IMR-90 (cell line): ENCODE measurements around the gene GRIK1. TPM values are rescaled to one million over a fixed set of nuclear protein-coding genes. Genes with fewer than 3 reads are reported as not detected.

Experiments
- ATAC-seq: fragments of 200-7000 bp; cut with Tn5 transposase; 2 replicates; pipeline ENCODE4 v1.9.1; 2020; ENCODE audit warnings: low read depth, mild to moderate bottlenecking, moderate library complexity
- BruUV-seq: library from RNA; stranded (reverse); fragments of 400-500 nt; replicated peaks from 2 replicates; lab custom pipeline; 2021; lab: Mats Ljungman, UMichigan
- CTCF ChIA-PET: fragments of 300-600 bp; formaldehyde crosslinking; extraction: SDS; loops from one replicate; lab custom pipeline; 2021; ENCODE audit warnings: antibody characterized with exemption; lab: Yijun Ruan, JAX
- POLR2A ChIA-PET: fragments of 300-600 bp; sonication (Branson Sonifier 250); formaldehyde crosslinking; loops from one replicate; lab custom pipeline; 2022; ENCODE audit warnings: antibody characterized with exemption; ENCODE audit not compliant: unreplicated experiment; lab: Charles Lee
- DNase-seq: peaks from one replicate; pipeline ENCODE4 v3.0.0; 2013
- H2AFZ ChIP-seq: replicated peaks from 2 replicates; pipeline ENCODE3; 2013; ENCODE audit warnings: low read length, mild to moderate bottlenecking; ENCODE audit not compliant: poor library complexity
- H2AK5ac ChIP-seq: 2 replicates; pipeline ENCODE4 v1.6.1; 2013; ENCODE audit warnings: low read depth, low read length, inconsistent platforms
- H2AK9ac ChIP-seq: replicated peaks from 2 replicates; pipeline ENCODE3; 2013; ENCODE audit warnings: mild to moderate bottlenecking, low read depth, low read length, moderate library complexity; ENCODE audit not compliant: poor library complexity
- H2BK120ac ChIP-seq: 2 replicates; pipeline ENCODE4 v1.6.1; 2013; ENCODE audit warnings: low read depth, low read length, inconsistent platforms
- H2BK15ac ChIP-seq: 3 replicates; pipeline ENCODE4 v1.6.1; 2013; ENCODE audit warnings: low read depth, low read length, inconsistent platforms
- H2BK20ac ChIP-seq: 2 replicates; pipeline ENCODE4 v1.6.1; 2013; ENCODE audit warnings: low read depth, mild to moderate bottlenecking, inconsistent platforms, low read length, moderate library complexity
- H2BK5ac ChIP-seq: 2 replicates; pipeline ENCODE4 v1.6.1; 2013; ENCODE audit warnings: mild to moderate bottlenecking, low read depth, low read length, inconsistent platforms; ENCODE audit not compliant: poor library complexity, severe bottlenecking
- H3K14ac ChIP-seq: replicated peaks from 2 replicates; pipeline ENCODE4 v1.6.1; 2013; ENCODE audit warnings: low read depth, low read length, inconsistent platforms
- H3K18ac ChIP-seq: 2 replicates; pipeline ENCODE4 v1.6.1; 2013; ENCODE audit warnings: low read depth, low read length, control low read depth
- H3K23ac ChIP-seq: 2 replicates; pipeline ENCODE4 v1.6.1; 2013; ENCODE audit warnings: low read depth, low read length, inconsistent platforms
- H3K27ac ChIP-seq: 2 replicates; pipeline ENCODE4 v1.5.1; 2013; ENCODE audit warnings: mild to moderate bottlenecking, control low read depth, low read length; ENCODE audit not compliant: insufficient read depth
- H3K27me3 ChIP-seq: 2 replicates; pipeline ENCODE4 v1.6.1; 2013; ENCODE audit warnings: low read length; ENCODE audit not compliant: control insufficient read depth, insufficient read depth
- H3K36me3 ChIP-seq: 2 replicates; pipeline ENCODE4 v1.6.1; 2013; ENCODE audit warnings: low read length, mixed read lengths; ENCODE audit not compliant: control insufficient read depth, insufficient read depth
- H3K4ac ChIP-seq: 2 replicates; pipeline ENCODE4 v1.6.1; 2013; ENCODE audit warnings: low read depth, low read length, inconsistent platforms
- H3K4me1 ChIP-seq: 2 replicates; pipeline ENCODE4 v1.6.1; 2013; ENCODE audit warnings: low read length, mixed read lengths; ENCODE audit not compliant: control insufficient read depth, insufficient read depth
- H3K4me2 ChIP-seq: 2 replicates; pipeline ENCODE4 v1.6.1; 2013; ENCODE audit warnings: low read depth, mild to moderate bottlenecking, control low read depth, low read length, moderate library complexity
- H3K4me3 ChIP-seq: 2 replicates; pipeline ENCODE4 v1.5.1; 2013; ENCODE audit warnings: low read depth, mild to moderate bottlenecking, control low read depth, low read length, moderate library complexity; ENCODE audit not compliant: insufficient read depth
- H3K56ac ChIP-seq: 2 replicates; pipeline ENCODE4 v1.6.1; 2013; ENCODE audit warnings: low read length, inconsistent platforms; ENCODE audit not compliant: insufficient read depth; ENCODE audit errors: extremely low read depth
- H3K79me1 ChIP-seq, 2 experiments: 2 replicates each; pipeline ENCODE4 v1.6.1; 2013; ENCODE audit warnings: low read length in 2 of 2, inconsistent platforms in 1 of 2, low read depth in 1 of 2
- H3K9ac ChIP-seq: 2 replicates; pipeline ENCODE4 v1.6.1; 2013; ENCODE audit warnings: low read depth, low read length, control low read depth
- H3K9me1 ChIP-seq: 2 replicates; pipeline ENCODE4 v1.6.1; 2013; ENCODE audit warnings: low read length, inconsistent platforms; ENCODE audit not compliant: insufficient read depth
- H3K9me3 ChIP-seq: 2 replicates; pipeline ENCODE4 v1.6.1; 2013; ENCODE audit warnings: low read length; ENCODE audit not compliant: control insufficient read depth, insufficient read depth
- H4K20me1 ChIP-seq: 2 replicates; pipeline ENCODE4 v1.6.1; 2013; ENCODE audit warnings: low read length, inconsistent platforms; ENCODE audit not compliant: insufficient read depth
- H4K5ac ChIP-seq: 2 replicates; pipeline ENCODE4 v1.6.1; 2013; ENCODE audit warnings: mild to moderate bottlenecking, low read depth, low read length, control low read depth
- H4K8ac ChIP-seq, 2 experiments: 2 replicates each; pipeline ENCODE4 v1.6.1; 2013; ENCODE audit warnings: low read depth in 2 of 2, low read length in 2 of 2, control low read depth in 1 of 2, inconsistent platforms in 1 of 2
- H4K91ac ChIP-seq: 2 replicates; pipeline ENCODE4 v1.6.1; 2013; ENCODE audit warnings: low read depth, low read length, inconsistent platforms; ENCODE audit not compliant: insufficient read depth
- BHLHE40 ChIP-seq: fragments of 150-350 bp; IDR thresholded peaks from 2 replicates; pipeline ENCODE4 v1.6.1; 2016; ENCODE audit warnings: mild to moderate bottlenecking, low read depth, low read length
- CEBPB ChIP-seq: IDR thresholded peaks from 2 replicates; pipeline ENCODE4 v1.6.1; 2012; ENCODE audit warnings: low read depth, low read length, improper control_type of control experiment
- CHD1 ChIP-seq: IDR thresholded peaks from 2 replicates; pipeline ENCODE4 v1.6.1; 2012; ENCODE audit warnings: low read depth, low read length, improper control_type of control experiment
- FOS ChIP-seq: fragments of 150-350 bp; IDR thresholded peaks from 2 replicates; pipeline ENCODE4 v1.6.1; 2016; ENCODE audit warnings: low read depth, low read length
- MAFK ChIP-seq: IDR thresholded peaks from 2 replicates; pipeline ENCODE4 v1.6.1; 2012; ENCODE audit warnings: low read depth, low read length, improper control_type of control experiment
- MAZ ChIP-seq: IDR thresholded peaks from 2 replicates; pipeline ENCODE4 v1.6.1; 2012; ENCODE audit warnings: low read depth, mild to moderate bottlenecking, low read length, improper control_type of control experiment, moderate library complexity, borderline replicate concordance
- MXI1 ChIP-seq: IDR thresholded peaks from 2 replicates; pipeline ENCODE4 v1.6.1; 2012; ENCODE audit warnings: low read depth, mild to moderate bottlenecking, low read length, moderate library complexity, borderline replicate concordance
- NFE2L2 ChIP-seq: fragments of 150-350 bp; IDR thresholded peaks from 2 replicates; pipeline ENCODE4 v1.6.1; 2016; ENCODE audit warnings: low read depth, mild to moderate bottlenecking, low read length
- POLR2A ChIP-seq: IDR thresholded peaks from 2 replicates; pipeline ENCODE4 v1.6.1; 2012; ENCODE audit warnings: mild to moderate bottlenecking, low read depth, low read length
- RAD21 ChIP-seq: IDR thresholded peaks from 2 replicates; pipeline ENCODE4 v1.6.1; 2012; ENCODE audit warnings: low read length, improper control_type of control experiment
- RCOR1 ChIP-seq: IDR thresholded peaks from 2 replicates; pipeline ENCODE4 v1.6.1; 2012; ENCODE audit warnings: mild to moderate bottlenecking, low read length, improper control_type of control experiment; ENCODE audit not compliant: insufficient replicate concordance
- RFX5 ChIP-seq: IDR thresholded peaks from 2 replicates; pipeline ENCODE4 v1.8.0; 2012; ENCODE audit warnings: low read depth, mild to moderate bottlenecking, low read length, moderate library complexity
- SMC3 ChIP-seq: fragments of 150-350 bp; IDR thresholded peaks from 2 replicates; pipeline ENCODE4 v1.6.1; 2016; ENCODE audit warnings: low read depth, mild to moderate bottlenecking, antibody characterized with exemption, low read length, moderate library complexity
- WGBS, 2 experiments: methylation state at CpG; one replicate each; pipeline versions ENCODE4 v1.1.5 to v1.1.7; 2013; ENCODE audit warnings: missing lambda C conversion rate in 2 of 2; ENCODE audit not compliant: insufficient read length in 1 of 2; ENCODE audit errors: extremely low coverage in 2 of 2; 5-methylcytosine and 5-hydroxymethylcytosine counted together
- dilution Hi-C: fragments of 300-500 bp; cut with HindIII; formaldehyde crosslinking; loops from one replicate; pipeline ENCODE4 v1.14.3; 2018; ENCODE audit warnings: low sequenced_read_pairs; ENCODE audit not compliant: unreplicated experiment
- in situ Hi-C: fragments of 300-500 bp; cut with MboI; formaldehyde crosslinking; loops from 3 replicates; pipeline ENCODE4 v1.14.3; 2019; ENCODE audit warnings: low sequenced_read_pairs, inconsistent platforms, mixed read lengths
- intact Hi-C: fragments of 100-400 bp; cut with micrococcal nuclease; formaldehyde crosslinking; loops from 2 replicates; pipeline ENCODE4 v1.10.0; 2022
- polyA plus RNA-seq, 3 experiments: library from polyadenylated mRNA; depleted of rRNA; stranded (reverse); fragments of >200 nt; gene quantifications; 2 replicates each; pipeline ENCODE4 v1.2.3, GENCODE V29; 2012; ENCODE audit warnings: low replicate concordance in 1 of 3
- total RNA-seq: library from RNA; depleted of rRNA; stranded (reverse); fragments of >200 nt; gene quantifications from 2 replicates; pipeline ENCODE4 v1.2.3, GENCODE V29; 2012
- TF ChIP-seq, protein P1 (sequence below): fragments of 150-350 bp; IDR thresholded peaks from 2 replicates; pipeline ENCODE4 v1.6.1; 2016; ENCODE audit warnings: low read depth, mild to moderate bottlenecking, low read length, moderate library complexity, borderline replicate concordance
- TF ChIP-seq, protein P2 (sequence below): conservative IDR thresholded peaks from 2 replicates; pipeline ENCODE4 v1.5.1; 2012; ENCODE audit warnings: mild to moderate bottlenecking, low read depth, low read length, improper control_type of control experiment
- TF ChIP-seq, protein P3 (sequence below): fragments of 150-350 bp; IDR thresholded peaks from 2 replicates; pipeline ENCODE4 v1.6.1; 2017; ENCODE audit warnings: mild to moderate bottlenecking, antibody characterized with exemption, low read length, low read depth

The GRIK1 gene
- total and polyA plus RNA-seq, 2 of the 4 experiments (the other 2 are of a cell fraction), result not detected

DNA sequence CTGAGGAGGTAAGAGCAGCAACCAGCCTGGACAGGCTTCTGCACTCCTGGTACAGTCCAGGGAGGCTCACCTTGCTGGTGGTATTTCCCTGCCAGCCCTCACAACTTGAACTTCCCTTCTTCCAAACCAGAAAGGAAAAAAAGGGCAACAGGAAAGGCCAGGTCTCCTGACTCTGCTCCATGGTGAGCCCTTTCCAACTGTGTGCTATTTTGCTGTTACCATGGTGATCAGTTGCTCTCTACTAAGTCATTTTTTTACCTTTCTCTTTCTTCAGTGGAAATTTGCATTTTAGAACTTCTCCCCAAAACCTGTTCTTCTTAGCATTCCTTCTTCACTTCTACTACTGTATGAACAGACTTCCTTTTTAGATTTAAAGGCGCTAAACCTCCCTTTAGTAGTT lies 164.3 kb downstream of the GRIK1 start:
- Histone ChIP-seq H4K20me1 (no peaks in the 10 kb centered on the region), H2AK9ac (no peak overlapping the region), H2AK5ac (no peak overlapping the region), H3K9me1 (no peaks in the 10 kb centered on the region), H3K4ac (no peak overlapping the region), H3K4me3 (no peak overlapping the region), H3K18ac (no peak overlapping the region), H3K56ac (no peak overlapping the region), H2AFZ (no peak overlapping the region), H3K36me3 (no peaks in the 10 kb centered on the region), H4K91ac (no peak overlapping the region), H4K8ac (no peak overlapping the region), H3K27ac (no peak overlapping the region), H3K4me1 (no peaks in the 10 kb centered on the region), H3K79me1 (no peaks in the 10 kb centered on the region), H3K27me3 (peaks cover 2% of the 10 kb centered on the region; the same call in 1 of the 2 replicates), H2BK120ac (no peak overlapping the region), H4K5ac (no peak overlapping the region), H3K9ac (no peak overlapping the region), H2BK15ac (no peak overlapping the region), H3K23ac (no peak overlapping the region), H3K14ac (no peak overlapping the region), H3K4me2 (no peak overlapping the region), H2BK20ac (no peak overlapping the region), H3K9me3 (no peaks in the 10 kb centered on the region), H2BK5ac (no peak overlapping the region)
- no peak for DNase-seq
- dilution Hi-C loops (no loop called here), in situ Hi-C loops (no loop called here), intact Hi-C loops (no loop called here)
- ChIA-PET POLR2A (no interaction called here), CTCF (interaction anchor here (0.6 kb wide), 1 partner anchor 53 kb away, joined by 6 read pairs; no protein-coding TSS in a partner anchor)
- BruUV-seq, result no TSS peak
- WGBS, 2 experiments, result no CpG with 5 or more reads among the region's 1 CpG
- ATAC-seq, result no peak
- no peak for TF ChIP-seq CEBPB
- TF ChIP-seq NFE2L2, result no peak
- no peak for TF ChIP-seq RCOR1
- TF ChIP-seq, protein P1, sequence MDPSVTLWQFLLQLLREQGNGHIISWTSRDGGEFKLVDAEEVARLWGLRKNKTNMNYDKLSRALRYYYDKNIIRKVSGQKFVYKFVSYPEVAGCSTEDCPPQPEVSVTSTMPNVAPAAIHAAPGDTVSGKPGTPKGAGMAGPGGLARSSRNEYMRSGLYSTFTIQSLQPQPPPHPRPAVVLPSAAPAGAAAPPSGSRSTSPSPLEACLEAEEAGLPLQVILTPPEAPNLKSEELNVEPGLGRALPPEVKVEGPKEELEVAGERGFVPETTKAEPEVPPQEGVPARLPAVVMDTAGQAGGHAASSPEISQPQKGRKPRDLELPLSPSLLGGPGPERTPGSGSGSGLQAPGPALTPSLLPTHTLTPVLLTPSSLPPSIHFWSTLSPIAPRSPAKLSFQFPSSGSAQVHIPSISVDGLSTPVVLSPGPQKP, result no peak
- no peak for TF ChIP-seq MAFK
- TF ChIP-seq RAD21, result no peak
- TF ChIP-seq RFX5, result no peak
- no peak for TF ChIP-seq MAZ
- TF ChIP-seq, protein P2, sequence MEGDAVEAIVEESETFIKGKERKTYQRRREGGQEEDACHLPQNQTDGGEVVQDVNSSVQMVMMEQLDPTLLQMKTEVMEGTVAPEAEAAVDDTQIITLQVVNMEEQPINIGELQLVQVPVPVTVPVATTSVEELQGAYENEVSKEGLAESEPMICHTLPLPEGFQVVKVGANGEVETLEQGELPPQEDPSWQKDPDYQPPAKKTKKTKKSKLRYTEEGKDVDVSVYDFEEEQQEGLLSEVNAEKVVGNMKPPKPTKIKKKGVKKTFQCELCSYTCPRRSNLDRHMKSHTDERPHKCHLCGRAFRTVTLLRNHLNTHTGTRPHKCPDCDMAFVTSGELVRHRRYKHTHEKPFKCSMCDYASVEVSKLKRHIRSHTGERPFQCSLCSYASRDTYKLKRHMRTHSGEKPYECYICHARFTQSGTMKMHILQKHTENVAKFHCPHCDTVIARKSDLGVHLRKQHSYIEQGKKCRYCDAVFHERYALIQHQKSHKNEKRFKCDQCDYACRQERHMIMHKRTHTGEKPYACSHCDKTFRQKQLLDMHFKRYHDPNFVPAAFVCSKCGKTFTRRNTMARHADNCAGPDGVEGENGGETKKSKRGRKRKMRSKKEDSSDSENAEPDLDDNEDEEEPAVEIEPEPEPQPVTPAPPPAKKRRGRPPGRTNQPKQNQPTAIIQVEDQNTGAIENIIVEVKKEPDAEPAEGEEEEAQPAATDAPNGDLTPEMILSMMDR, result no peak
- TF ChIP-seq POLR2A, result no peak
- no peak for TF ChIP-seq MXI1
- TF ChIP-seq SMC3, result no peak
- TF ChIP-seq, protein P3, sequence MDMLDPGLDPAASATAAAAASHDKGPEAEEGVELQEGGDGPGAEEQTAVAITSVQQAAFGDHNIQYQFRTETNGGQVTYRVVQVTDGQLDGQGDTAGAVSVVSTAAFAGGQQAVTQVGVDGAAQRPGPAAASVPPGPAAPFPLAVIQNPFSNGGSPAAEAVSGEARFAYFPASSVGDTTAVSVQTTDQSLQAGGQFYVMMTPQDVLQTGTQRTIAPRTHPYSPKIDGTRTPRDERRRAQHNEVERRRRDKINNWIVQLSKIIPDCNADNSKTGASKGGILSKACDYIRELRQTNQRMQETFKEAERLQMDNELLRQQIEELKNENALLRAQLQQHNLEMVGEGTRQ, result no peak
- no peak for TF ChIP-seq FOS
- TF ChIP-seq CHD1, result no peak
- TF ChIP-seq BHLHE40, result no peak
